HG03097 (cell line): ENCODE measurements around the gene NAV2.

Experiments used
- ATAC-seq: cut with Tn5 transposase; IDR thresholded peaks from one replicate; pipeline ENCODE4 v1.9.1; 2021; ENCODE audit not compliant: unreplicated experiment, low FRiP score

NAV2 gene

DNA sequence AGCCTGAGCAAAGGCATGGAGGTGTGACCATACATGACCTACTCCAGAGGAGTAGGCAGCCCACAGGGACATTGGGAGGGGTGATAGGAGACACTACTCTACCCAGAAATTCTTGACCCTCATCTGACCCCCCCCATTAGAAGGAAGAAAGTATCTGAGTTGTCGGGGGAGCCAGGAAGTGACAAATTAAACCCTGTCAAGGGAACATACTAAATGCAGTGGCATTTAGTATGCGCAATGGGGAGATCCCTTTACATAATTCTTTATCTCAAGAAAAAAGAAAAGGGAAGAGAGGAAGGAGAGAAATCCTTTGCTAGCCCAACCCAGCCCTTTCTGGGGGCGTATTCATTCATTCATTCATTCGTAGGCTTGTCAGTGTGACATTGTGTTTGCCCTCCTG lies 58.8 kb downstream of the NAV2 start:
- no peak for ATAC-seq

DNA sequence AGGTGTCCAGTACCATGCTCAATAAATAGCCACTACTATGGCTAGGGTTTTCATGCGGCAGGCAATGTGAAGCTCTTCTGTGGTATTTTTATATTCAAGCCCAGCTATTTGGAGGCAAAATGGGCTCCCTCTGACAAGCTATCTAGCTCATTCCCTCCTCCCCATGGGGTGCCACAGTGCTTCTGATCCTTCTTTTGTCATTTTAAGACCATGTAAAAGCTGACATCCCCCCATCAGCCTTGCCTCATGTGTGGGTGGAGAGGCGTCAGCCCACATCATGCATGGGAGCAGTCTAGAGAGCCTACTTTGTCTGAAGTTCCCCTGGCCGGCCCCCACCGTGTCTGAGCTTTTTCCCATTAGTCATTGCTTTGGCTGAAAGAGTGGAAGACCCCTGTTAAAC lies 59.8 kb downstream of the NAV2 start:
- no peak for ATAC-seq

DNA sequence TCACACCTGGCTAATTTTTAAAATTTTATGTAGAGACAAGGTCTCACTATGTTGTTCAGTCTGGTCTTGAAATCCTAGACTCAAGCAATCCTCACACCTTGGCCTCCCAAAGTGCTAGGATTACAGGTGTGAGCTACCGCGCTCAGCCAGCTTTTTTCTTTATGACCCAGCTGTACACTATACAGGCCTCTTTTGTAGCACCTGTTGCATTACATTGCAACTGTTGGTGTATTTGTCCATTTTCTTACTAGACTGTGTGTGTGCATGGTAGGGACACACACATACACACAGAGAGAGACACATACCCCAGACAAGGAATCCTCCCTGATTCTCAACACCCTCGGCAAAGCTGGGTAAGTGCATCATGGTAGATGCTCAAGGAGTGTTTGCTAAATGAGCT lies 61.7 kb downstream of the NAV2 start:
- ATAC-seq, result no peak

DNA sequence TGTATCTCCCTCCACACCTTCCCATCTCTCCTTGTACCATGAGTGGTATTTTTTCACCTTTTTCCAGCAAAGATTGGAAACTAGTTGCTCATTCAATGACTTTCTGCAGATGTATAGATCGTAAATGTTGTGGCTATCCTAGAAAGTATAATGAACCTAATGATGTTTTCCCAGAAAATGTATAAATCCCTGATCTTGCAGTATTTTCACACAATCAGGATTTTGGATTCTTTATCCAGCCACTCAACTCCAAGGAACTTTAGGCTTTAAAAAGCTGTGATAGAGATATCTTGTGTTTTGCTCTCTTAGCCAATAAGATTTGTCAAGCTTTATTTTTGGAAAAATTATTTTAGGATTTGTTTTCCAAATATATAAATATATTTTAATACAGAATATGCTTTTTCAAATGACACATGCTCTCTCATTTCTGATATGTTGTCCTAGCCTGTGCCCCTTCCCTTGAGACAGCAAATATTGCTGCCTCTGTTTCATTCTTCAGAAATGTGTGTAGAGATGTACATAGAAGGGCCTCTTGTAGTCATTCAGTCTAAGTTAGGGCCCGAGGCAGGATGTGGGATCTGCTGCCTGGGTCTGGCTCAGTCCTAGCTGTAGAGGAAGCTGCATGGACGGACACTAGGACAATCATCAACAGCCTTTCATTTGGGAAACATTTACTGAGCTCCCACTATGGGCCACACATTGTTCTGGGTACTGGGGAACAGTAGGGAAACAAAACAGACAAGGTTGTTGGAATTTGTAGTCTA lies 62.4 kb downstream of the NAV2 start:
- no peak for ATAC-seq

DNA sequence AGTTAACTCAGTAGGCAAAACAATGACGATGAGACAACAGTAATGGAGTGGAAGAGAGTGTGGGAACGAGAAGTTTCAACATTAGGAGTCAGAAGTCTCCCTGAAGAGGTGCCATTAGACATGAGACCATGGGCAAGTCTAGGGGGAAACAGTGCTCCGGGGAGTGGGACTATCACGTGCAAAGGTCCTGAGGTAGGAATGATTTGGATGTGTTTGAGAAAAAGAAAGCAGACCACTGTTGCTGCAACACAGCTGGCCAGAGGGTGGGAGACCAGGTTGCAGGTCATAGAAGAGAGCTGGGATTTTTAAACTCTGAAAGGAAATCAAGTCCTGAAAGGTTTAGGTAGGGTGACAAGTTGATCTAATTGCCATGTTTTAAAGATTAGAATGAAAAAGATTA lies 63.0 kb downstream of the NAV2 start:
- no peak for ATAC-seq

DNA sequence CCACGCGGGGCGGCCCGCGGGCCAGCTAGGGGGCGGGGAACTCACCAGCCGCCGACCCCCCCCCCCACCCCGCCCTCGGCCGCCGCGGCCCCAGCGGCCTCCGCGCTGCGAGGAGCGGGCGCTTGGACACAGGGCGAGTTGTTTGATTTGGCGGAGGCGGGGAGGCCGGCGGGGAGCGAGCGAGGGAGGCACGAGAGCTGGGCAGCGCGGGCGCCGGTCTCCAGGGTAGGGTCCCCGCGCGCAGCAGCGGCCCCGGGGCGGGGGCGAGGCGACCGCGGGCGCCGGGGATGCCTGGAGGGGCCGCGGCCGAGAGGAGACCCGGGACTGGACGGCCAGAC lies 64.4 kb downstream of the NAV2 start:
- ATAC-seq, result peak; percentile 12

DNA sequence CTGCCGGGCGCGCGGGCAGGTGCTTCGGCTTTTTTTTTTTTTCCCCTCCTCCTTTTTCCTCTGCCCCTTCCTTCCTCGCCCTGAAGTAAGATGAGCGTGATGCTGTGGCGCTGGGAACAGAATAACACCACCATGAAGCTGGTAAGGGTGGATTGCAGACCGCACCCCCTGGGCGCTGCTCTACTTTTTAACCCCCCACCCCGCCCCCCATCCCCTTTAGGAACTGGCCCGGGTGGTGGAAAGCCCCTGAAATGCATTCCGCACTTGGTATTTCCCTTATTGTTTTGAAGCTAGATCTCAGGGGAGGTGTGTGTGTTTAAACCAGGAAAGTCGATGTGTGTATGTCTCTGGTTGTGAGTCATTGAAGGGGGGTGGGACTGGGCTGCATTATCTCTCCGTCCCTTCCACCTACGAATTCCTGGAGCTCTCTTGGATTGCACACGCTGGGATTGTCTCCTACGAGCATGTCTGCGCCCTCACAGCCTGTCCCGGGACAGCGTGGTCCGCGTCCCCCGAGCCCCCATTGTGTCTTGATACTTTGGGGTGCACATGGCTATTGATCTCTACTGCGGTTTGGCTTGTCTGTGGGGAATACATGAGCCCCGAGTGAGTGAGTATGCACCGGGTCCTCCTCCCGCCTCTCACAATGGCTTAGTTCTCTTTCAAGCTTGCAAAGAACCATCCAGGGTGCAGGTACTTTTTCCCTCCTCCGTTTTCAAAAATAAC lies 64.9 kb downstream of the NAV2 start:
- ATAC-seq, result peak; percentile 66

DNA sequence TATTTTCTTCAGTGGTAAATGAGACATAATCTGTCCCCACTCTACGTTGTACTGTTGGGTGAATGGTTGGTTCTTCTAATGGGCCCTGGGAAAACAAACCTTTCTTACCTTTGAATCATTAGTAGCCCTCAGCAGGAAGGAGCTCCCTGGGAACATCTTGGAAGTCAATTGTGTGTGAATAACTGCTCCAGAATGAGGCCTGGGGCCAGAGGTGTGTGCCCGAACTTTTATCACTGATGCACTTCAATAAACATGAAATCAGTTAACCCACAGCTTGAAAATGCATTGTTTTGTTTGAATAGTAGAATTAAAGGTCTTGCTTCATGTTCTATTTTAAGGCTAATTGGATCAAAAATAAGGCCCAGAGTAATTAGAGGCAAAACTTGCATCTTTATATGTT lies 67.1 kb downstream of the NAV2 start:
- no peak for ATAC-seq

DNA sequence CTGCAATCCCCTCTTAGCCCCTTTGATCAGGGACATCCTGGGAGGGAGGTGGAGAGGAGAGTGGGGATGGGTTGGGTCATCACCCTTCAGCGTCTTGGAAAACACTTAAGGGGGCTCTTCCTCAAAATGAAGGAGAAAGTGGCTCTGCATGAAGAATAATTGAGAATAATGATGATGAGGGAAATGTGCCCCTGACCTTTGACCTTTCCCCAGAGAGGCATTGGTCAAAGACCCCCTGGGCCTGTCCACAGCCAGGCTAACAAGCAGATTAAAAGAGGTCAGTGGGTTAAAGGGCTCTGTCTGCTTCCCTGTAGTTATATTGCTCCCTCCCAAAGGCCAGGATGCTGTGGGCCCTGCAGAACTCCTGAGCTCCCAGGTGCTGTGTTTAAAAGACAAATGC lies 68.7 kb downstream of the NAV2 start:
- ATAC-seq, result no peak

DNA sequence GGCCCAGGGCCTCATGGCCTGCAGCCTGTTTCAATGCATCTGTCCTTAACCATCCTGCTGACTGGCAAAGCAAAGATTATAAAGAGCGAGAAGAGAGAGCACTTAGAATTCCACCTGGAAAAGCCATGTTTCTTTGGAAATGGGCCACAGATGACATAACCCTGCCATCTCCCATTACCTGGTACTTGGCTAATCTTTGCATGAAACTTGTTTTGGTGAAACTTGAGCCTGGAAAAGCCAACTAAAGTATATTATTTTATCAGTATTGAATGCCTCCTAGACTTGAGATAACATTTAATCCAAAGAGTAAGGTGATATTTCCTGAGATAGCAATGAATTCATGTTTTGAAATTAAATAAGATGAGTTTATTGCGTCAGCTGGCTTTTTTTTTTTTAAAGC lies 72.6 kb downstream of the NAV2 start:
- ATAC-seq, result no peak

DNA sequence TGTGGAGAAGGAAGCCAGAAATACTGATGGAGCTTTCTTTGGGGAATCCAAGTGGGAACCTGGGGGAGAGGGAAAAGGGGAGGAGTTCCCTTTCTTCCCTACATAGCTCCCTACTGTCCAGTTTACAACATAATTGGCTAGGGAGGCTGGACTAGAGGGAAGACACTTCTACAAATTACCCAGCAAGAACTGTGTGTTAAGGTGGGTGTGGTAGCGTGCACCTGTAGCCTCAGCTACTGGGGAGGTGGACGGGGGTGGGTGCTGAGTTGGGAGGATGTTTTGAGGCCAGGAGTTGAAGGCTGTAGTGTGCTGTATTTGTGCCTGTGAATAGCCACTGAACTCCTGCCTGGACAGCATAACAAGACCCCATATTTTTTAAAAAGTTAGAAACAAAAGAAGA lies 74.0 kb downstream of the NAV2 start:
- no peak for ATAC-seq

DNA sequence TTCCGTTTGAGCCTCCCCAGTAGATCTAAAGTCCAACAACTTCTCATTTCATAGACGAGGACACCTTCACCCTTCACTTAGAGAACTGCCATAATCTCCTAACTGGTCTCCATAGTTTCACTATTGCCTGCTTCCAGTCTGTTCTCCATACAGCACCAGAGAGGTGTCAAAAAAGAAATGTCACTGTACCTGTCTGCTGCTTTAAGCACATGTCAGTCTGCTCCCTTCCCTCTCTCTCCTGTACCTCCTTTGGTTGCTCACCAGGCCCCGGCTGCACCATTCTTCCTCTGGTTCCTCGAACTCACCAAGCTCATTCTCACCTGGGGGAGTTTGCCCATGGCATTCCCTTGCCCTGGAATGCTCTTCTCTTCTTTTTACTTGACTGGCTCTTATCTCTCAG lies 75.8 kb downstream of the NAV2 start:
- no peak for ATAC-seq

DNA sequence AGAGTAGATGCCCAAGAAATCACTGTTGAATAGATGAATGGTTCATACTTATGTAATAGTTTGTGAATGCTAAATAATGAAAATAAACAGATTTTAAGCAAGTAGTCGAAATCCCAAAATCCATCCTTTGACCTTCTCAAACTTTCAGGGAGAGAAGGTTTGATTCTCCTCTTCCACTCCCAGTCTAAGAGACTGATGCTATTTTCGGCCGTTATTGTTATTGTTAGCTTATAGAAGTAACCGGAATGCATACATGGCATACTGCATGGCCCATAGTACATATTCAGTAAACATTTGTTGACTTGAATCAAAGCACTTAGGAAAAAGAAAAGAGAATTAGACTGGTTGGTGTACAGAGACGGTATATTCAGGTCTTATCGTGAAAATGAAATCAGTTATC lies 76.6 kb downstream of the NAV2 start:
- ATAC-seq, result no peak

DNA sequence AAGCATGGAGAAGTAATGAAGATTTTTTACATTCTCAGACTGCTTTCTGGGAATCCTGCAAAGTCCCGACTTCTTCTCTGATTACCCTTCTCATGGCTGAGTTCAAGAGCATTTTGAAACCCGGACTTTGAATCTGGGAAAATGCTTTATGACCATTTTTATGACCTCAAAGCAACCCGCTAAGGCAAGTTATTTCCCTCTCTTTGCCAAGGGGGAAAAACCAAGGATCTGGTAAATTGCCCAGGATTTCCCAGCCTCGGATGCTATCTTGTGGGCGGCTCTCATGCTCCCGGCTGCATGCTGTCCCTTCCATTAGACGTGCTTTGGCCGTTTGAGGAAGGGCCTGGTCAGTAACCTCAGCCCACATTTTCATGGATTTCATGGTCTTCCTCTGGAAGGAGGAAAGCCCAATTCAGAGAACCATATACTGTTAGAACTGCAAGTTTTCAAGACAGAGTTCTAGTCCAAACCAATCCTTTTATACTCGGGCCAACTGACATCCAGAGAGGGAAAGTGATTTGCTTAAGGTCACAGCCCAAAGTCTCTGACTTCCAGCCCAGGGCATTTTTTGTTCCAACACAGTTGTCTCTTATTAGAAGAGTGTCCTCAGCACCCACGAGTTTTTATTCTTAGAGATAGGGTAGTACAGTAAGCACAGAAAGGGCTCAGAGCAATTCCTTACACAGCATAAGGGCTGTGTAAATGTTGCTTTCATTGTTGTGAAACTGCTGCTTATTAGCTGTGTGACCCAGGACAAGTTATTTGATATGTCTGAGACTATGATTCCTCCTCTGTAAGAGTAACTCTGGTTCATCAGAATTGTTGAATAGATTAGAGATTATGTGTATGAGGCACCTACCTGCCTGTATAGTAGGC lies 77.4 kb downstream of the NAV2 start:
- no peak for ATAC-seq

DNA sequence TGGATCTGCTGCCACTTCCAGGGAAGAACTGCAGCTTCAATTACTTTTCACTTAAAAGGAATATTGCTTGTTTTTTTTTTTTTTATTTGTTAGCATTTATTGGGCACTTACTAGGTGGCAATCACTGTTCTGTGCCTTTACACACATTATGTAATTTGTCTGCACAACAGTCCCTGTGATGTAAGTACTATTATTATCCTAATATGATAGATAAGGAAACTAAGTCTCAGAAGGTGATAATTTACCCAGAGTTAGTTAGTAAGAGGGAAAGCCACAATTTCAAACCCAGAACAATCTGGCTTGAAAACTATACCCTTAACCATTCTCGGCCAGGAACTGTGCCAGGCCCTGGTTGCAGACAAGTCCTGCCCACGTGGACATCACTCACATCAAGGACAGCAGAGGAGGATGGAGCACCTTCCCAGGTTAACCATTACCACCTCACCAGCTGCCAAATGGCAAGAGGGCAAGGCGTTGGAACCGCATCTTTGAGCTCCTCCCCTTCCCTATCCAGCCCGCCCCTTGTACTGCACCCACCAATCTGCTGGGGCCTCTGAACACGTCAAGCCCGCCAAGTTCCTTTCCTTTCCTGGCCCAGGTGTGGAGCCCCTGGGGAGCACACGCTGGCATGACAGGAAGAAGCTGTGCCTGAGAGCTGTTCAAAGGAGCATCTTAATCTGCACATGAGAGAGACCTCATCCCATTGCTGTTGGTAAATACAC lies 78.4 kb downstream of the NAV2 start:
- no peak for ATAC-seq

DNA sequence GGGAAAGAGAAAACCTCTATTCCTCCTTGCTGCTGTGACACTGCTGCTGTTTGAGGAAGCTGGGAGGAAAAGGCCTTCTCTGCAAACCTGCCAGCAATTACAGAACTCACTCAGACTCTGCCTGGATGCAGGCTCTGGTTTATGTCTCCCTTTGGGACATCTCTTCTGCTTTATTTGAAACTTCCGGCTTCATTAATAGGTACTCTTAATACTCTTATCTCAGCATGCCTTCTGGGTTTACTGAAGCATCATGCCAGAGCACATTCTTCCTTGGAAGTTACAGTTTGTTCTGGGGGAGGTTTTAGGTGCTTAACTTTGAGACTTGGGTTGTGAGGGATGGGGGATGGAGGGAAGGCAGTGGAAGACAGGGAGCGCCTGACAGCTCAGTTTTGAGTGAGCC lies 79.9 kb downstream of the NAV2 start:
- no peak for ATAC-seq

DNA sequence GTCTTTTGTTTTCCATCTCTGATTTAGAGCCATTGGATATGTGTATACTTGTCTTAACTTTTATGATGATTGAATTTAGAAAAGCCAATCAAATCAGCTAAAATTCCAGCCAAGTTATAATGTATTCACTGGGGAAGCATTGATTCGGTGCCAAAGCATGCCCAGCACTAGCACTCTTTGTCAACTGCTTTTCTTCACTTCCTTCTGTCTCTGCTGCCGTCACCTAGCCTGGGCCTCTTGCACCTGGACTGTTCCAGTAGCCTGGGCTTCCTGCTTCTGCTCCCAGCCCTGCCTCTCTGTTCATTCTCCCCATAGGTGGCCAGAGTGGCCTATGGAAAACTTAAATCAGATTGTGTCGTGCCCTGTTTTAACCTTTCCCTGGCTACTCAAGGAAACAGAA lies 80.7 kb downstream of the NAV2 start:
- ATAC-seq, result no peak

DNA sequence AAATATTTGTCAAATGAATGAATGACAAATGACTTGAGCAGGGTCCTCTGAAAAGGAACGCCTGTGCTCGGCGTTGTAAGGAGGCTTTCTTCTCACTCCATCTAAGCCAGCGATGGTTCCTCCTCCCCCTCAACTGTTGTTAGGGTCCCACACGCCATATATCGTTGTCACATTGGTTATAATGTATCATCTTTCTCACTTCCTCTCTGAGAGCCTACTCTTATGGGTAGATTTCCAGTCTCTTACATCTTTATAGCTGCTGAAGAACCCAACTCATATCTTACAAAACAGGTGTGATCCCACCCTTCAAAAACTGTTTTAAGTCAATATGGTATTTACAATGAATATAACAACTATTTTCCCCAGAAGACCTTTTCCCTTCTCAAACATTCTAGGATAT lies 81.5 kb downstream of the NAV2 start:
- ATAC-seq, result no peak

DNA sequence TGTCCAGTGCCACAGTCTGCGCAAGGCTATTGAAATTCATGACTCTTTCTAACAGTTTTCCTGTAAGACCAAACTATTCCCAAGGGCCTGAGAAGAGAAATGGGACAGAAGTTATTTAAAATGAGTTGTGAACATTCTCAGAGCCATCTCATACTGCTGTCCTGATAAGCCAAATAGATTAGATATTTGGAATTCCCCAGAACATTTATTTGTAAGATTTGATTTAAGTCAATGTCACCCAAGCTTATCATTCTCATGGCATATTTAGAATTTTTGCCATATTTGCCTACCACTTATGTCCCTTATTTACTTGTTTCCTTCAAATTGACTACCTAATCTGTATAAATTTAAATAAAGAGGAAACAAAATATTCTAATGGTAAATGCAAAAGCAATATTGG lies 82.4 kb downstream of the NAV2 start:
- ATAC-seq, result no peak

DNA sequence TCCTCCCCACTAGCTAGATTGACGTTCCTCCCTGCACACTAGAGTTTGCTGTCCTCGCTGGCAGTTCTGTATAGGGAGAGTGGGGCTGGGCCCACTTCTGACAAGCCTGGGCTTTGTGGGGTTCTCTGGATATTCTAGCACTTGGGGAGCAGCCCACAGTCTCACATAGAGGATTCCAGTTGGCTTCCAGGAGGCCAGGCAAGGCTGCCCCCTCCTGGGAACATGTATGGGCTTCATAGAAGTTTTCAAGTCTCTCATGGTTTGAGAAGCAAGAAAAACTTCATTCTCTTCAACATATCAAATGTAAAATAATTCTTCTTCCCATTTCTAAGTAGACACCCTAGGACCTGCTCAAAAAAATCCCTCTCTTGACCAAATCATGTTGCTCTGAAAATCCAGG lies 87.5 kb downstream of the NAV2 start:
- ATAC-seq, result no peak
